Heart left ventricle (tissue), 16 donors: ENCODE measurements around the gene INPP5D. TPM values are rescaled to one million over a fixed set of nuclear protein-coding genes. Genes with fewer than 3 reads are reported as not detected.

Source experiments
- ATAC-seq, 4 donors: fragments of 200-7000 bp; cut with Tn5 transposase; one replicate each; pipeline ENCODE4 v1.9.1; 2020 to 2022; ENCODE audit warnings: moderate library complexity in 4 of 4, mild to moderate bottlenecking in 3 of 4, moderate number of reproducible peaks in 1 of 4
- DNase-seq, 5 donors: peaks; one replicate each; pipeline ENCODE4 v3.0.0-alpha.2; 2020
- H3K27ac ChIP-seq, 12 donors: fragments of 200-600 bp; sonication (generic) in 4 of 12; one replicate each; pipeline versions ENCODE4 v1.5.0 to v1.8.0; 2016 to 2022; ENCODE audit warnings: mild to moderate bottlenecking in 2 of 12
- H3K27me3 ChIP-seq, 9 donors: fragments of 200-600 bp; sonication (generic) in 2 of 9; one replicate each; pipeline versions ENCODE4 v1.5.1 to v1.8.0; 2016 to 2022; ENCODE audit warnings: mild to moderate bottlenecking in 3 of 9
- H3K36me3 ChIP-seq, 9 donors: fragments of 200-600 bp; sonication (generic) in 2 of 9; one replicate each; pipeline versions ENCODE4 v1.5.0 to v1.8.0; 2018 to 2022; ENCODE audit warnings: mild to moderate bottlenecking in 2 of 9
- H3K4me1 ChIP-seq, 12 donors: fragments of 200-600 bp; sonication (generic) in 4 of 12; one replicate each; pipeline versions ENCODE4 v1.5.0 to v1.8.0; 2016 to 2022; ENCODE audit warnings: mild to moderate bottlenecking in 3 of 12
- H3K4me3 ChIP-seq, 12 donors: fragments of 200-600 bp; sonication (generic) in 4 of 12; one replicate each; pipeline versions ENCODE4 v1.5.0 to v1.8.0; 2017 to 2022; ENCODE audit warnings: mild to moderate bottlenecking in 9 of 12, moderate library complexity in 4 of 12
- H3K9me3 ChIP-seq, 12 donors: fragments of 200-600 bp; sonication (generic) in 4 of 12; one replicate each; pipeline versions ENCODE4 v1.5.0 to v1.8.0; 2016 to 2022; ENCODE audit warnings: mild to moderate bottlenecking in 1 of 12
- POLR2A ChIP-seq, 2 donors: fragments of 450-650 bp; IDR thresholded peaks; one replicate each; pipeline ENCODE4 v1.6.1; 2017; ENCODE audit warnings: antibody characterized with exemption in 2 of 2, mild to moderate bottlenecking in 2 of 2, moderate library complexity in 2 of 2
- WGBS, 4 donors: extraction: QIAGEN DNeasy Blood & Tissue Kit in 2 of 4; methylation state at CpG; one replicate each; pipeline versions ENCODE4 v1.1.5 to v1.1.7; 2013 to 2018; 5-methylcytosine and 5-hydroxymethylcytosine counted together
- intact Hi-C, 10 donors: fragments of 100-400 bp; cut with DNase I; formaldehyde crosslinking; loops; one replicate each; pipeline versions ENCODE4 v1.11.1 to v1.14.2; 2022
- polyA plus RNA-seq, 2 donors: library from polyadenylated mRNA; stranded (reverse); fragments of 200-250 nt; gene quantifications; one replicate each; pipeline ENCODE4 v1.2.3, GENCODE V29; 2013
- total RNA-seq, 9 donors: library from RNA; depleted of rRNA in 2 of 9; stranded (reverse); fragments of >200 nt in 2 of 9; fragmentation: NEBNext Ultra II Directional in 3 of 9; extraction: Animal tissue kit (Norgen Biotek cat#: 25700) in 3 of 9; gene quantifications; one replicate each; pipeline versions ENCODE4 v1.1.0 to v1.2.4, GENCODE V29; 2016 to 2023
- TF ChIP-seq, protein P1 (sequence below), 12 donors: fragments of 200-600 bp; sonication (generic) in 4 of 12; IDR thresholded peaks; one replicate each; pipeline versions ENCODE4 v1.5.0 to v1.8.0; 2018 to 2022; ENCODE audit warnings: antibody characterized with exemption in 12 of 12, mild to moderate bottlenecking in 5 of 12
- donor health status: ischemic (EF 13 %, LVEDD 7.1; RV severe dilation, severe dysfunction).
- donor health status: healthy with polysubstance abuse.
- donor health status: DM: no; HTN: yes; CAD: no.
- donor health status: DM: no; HTN: no; CAD: no.
- donor health status: ischemic (EF 25% LVEDD 6.9; RV normal size, moderate dysfunction).
- donor health status: ischemic (EF 25% LVEDD 5.7; RV mildly dilated, moderate dysfunction).
- donor health status: healthy.
- donor health status: DM: yes; HTN: yes; CAD: no.
- donor health status: ischemic (EF 35%, LVEDD 5.7; RV mildly dilated, moderate dysfunction).
- donor health status: nonischemic (EF 11% LVEDD 7.7; RV severe dilation, severe dysfunction).
- donor health status: DM: yes; HTN: yes; CAD: no.
- donor health status: PGD.
- donor health status: ischemic (EF 29% LVEDD 5.4; RV normal size, mild dysfunction).
- donor health status: nonischemic (EF 23%, LVEDD 6.1; RV moderate dilation, normal function).

The INPP5D gene
- total and polyA plus RNA-seq, 11 donors, result 2.8 to 29.1 (median 4.9) TPM

DNA sequence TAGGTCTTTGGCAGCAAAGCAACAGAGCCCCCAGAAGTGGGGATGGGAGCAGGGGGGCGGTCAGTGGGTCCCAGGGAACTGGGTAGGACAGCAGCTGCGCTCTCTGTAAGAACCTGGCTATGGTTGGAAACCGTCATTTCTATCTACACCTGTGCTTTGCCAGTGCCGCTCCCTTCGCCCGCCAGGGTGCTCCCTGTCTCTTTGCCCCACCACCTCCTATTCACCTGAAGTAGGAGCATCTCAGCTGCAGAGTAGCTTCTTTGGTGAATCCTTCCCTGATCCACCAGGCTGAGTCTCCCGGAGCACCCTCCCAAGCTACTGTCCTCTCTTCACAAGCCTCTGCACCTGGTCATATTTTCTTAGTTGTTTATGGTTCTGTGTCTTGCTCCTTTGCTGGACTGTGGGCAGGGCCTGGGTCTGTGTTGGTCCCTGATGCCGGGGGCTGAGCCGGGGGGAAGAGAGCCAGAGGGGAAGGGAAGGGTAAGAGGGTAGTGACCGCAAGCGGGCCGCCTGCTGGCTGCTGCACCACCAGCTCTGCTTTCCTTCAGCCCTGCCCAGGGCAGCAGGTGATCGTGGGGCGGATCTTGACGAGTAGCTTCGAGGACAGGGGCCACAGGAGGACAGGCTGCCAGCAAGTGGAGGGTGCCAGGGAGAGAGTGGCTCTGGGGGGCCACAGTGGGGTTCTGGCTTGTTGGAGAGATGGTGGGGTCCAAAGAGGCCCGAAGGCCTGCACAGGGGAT is 45.2 kb downstream of the INPP5D start:
- Histone ChIP-seq H3K9me3 (peaks cover 0 to 3% (median 0%) of the 10 kb centered on the region in 12 donors), H3K36me3 (no peaks in the 10 kb centered on the region), H3K4me3 (no peak overlapping the region), H3K27ac (no peak overlapping the region), H3K4me1 (peaks cover 0 to 9% (median 0%) of the 10 kb centered on the region in 12 donors), H3K27me3 (no peaks in the 10 kb centered on the region)
- WGBS, 4 donors, result 92 to 93% (median 93%) methylated on average over 17 of the region's 17 CpGs
- ATAC-seq (no peak), DNase-seq (no peak)
- intact Hi-C loops, result no loop called here
- TF ChIP-seq, protein P1, sequence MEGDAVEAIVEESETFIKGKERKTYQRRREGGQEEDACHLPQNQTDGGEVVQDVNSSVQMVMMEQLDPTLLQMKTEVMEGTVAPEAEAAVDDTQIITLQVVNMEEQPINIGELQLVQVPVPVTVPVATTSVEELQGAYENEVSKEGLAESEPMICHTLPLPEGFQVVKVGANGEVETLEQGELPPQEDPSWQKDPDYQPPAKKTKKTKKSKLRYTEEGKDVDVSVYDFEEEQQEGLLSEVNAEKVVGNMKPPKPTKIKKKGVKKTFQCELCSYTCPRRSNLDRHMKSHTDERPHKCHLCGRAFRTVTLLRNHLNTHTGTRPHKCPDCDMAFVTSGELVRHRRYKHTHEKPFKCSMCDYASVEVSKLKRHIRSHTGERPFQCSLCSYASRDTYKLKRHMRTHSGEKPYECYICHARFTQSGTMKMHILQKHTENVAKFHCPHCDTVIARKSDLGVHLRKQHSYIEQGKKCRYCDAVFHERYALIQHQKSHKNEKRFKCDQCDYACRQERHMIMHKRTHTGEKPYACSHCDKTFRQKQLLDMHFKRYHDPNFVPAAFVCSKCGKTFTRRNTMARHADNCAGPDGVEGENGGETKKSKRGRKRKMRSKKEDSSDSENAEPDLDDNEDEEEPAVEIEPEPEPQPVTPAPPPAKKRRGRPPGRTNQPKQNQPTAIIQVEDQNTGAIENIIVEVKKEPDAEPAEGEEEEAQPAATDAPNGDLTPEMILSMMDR (IDR thresholded peaks at IDR 0.05), result no peak
- TF ChIP-seq POLR2A (IDR thresholded peaks at IDR 0.05), result no peak

DNA sequence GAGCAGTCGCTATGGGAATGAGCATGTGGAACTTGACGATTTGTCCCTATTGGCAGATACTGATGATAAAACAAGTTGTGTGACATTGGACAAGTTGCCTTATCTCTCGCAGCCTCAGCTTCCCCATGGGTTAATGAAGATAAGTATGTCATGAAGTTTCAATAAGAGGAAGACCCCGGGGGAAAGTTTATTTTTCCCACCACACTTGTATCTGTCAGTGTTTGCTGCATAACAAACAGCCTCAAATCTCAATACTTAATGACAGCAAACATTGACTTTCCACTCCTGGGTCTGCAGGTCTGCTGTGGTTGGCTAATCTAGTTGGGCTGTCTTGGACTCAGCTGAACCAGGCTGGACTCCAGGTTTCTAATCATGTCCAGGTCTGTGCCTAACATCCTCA is 45.8 kb downstream of the INPP5D start:
- no peak overlapping the region for H3K27ac ChIP-seq
- peaks cover 0 to 3% (median 0%) of the 10 kb centered on the region in 12 donors for H3K4me1 ChIP-seq
- H3K4me3 ChIP-seq, result no peak overlapping the region
- no peak for DNase-seq
- TF ChIP-seq, protein P1 (IDR thresholded peaks at IDR 0.05), result no peak
- no peak for TF ChIP-seq POLR2A (IDR thresholded peaks at IDR 0.05)
- intact Hi-C loops, result no loop called here
- no peaks in the 10 kb centered on the region for H3K36me3 ChIP-seq
- H3K9me3 ChIP-seq, result peaks cover 0 to 3% (median 0%) of the 10 kb centered on the region in 12 donors
- no peak for ATAC-seq
- H3K27me3 ChIP-seq, result no peaks in the 10 kb centered on the region
- 77 to 92% (median 87%) methylated on average over 4 of the region's 4 CpGs for WGBS, 4 donors

DNA sequence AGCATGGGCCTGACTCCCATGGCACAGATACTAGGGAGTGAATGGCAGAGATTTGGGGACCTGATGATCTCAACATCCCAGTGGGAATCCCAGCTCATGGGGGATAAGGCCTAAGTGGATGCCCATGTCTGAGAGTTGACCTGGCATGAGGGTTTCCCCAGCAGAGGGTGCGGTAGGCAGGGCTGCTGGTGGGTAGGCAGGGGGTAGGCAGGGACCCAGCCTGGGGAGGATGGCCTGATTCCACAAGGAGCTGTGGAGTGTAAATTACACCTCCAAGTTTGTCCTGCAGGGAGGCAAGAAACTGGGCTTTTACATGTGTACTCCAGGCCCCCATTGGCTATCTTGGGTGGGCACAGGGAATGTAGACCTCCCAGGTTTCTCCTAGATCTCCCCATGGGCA is 46.9 kb downstream of the INPP5D start:
- H3K9me3 ChIP-seq, result peaks cover 0 to 3% (median 0%) of the 10 kb centered on the region in 12 donors
- DNase-seq (no peak), ATAC-seq (no peak)
- no peaks in the 10 kb centered on the region for H3K4me1 ChIP-seq
- intact Hi-C loops, result no loop called here
- no peaks in the 10 kb centered on the region for H3K27me3 ChIP-seq
- H3K36me3 ChIP-seq, result no peaks in the 10 kb centered on the region
- H3K4me3 ChIP-seq, result no peak overlapping the region
- no peak for TF ChIP-seq POLR2A (IDR thresholded peaks at IDR 0.05)
- TF ChIP-seq, protein P1 (IDR thresholded peaks at IDR 0.05), result no peak
- WGBS, 4 donors, result 85 to 100% (median 94%) methylated on average over 1 of the region's 1 CpG
- no peak overlapping the region for H3K27ac ChIP-seq

DNA sequence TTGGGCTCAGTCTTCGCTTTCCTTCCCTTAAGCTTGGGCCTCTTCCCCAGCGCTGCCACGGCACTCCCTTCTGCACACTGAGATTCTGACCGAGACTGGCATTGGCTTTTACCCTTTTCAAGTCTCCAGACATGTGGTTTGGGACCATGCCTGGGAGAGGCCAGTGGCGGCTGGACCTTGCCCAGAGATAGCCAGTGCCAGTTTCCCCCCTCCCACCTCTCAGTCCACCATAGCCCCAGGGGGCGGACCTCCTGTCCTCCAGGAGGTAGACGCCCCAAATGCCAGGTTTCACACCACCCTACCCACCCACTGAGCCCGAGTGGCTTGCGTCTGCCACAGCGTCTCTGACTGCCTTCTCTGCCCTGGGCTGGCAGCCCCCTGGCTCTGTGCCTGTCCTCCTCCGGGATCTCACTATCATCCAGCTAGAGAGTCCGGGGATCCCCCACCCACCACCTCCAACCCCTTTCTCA is 47.7 kb downstream of the INPP5D start:
- Histone ChIP-seq H3K27ac (no peak overlapping the region), H3K9me3 (peaks cover 0 to 3% (median 0%) of the 10 kb centered on the region in 12 donors), H3K4me3 (no peak overlapping the region), H3K36me3 (no peaks in the 10 kb centered on the region), H3K27me3 (no peaks in the 10 kb centered on the region), H3K4me1 (peaks cover 0 to under 1% (median 0%) of the 10 kb centered on the region in 12 donors)
- no peak for TF ChIP-seq POLR2A (IDR thresholded peaks at IDR 0.05)
- TF ChIP-seq, protein P1 (IDR thresholded peaks at IDR 0.05), result no peak
- WGBS, 4 donors, result 78 to 85% (median 80%) methylated on average over 12 of the region's 12 CpGs
- intact Hi-C loops, result no loop called here
- ATAC-seq, result no peak
- no peak for DNase-seq
